CD4-positive, alpha-beta T cell treated with Interleukin-17A for 1 hour (primary cell): ENCODE measurements around the gene ADSS1.

ENCODE experiments used
- DNase-seq: peaks from one replicate; pipeline ENCODE4 v3.0.0-alpha.2; 2020

ADSS1 gene

GRCh38 chr14:104751539-104752422 lies 27.8 kb downstream of the ADSS1 start:
- no peak for DNase-seq

GRCh38 chr14:104752423-104752734 lies 28.4 kb downstream of the ADSS1 start:
- DNase-seq = no peak

GRCh38 chr14:104752735-104753527 lies 28.9 kb downstream of the ADSS1 start, which contains the start of gene SIVA1:
Gene SIVA1, plus strand, starts transcription at chr14:104753147. Its CDS starts 55 bp downstream, at chr14:104753202.
- DNase-seq = peak; percentile 99

- DNase-seq = no peak
Observed at GRCh38 chr14:104753528-104754212, 29.6 kb downstream of the ADSS1 start.

- no peak for DNase-seq
Observed at GRCh38 chr14:104754213-104754851, 30.3 kb downstream of the ADSS1 start.

- DNase-seq = no peak
Observed at GRCh38 chr14:104755621-104756020, 31.6 kb downstream of the ADSS1 start.

- DNase-seq = no peak
Observed at GRCh38 chr14:104756477-104757237, 32.6 kb downstream of the ADSS1 start.

GRCh38 chr14:104757238-104757585 lies 33.2 kb downstream of the ADSS1 start:
- DNase-seq = no peak

GRCh38 chr14:104757681-104758392 lies 33.8 kb downstream of the ADSS1 start:
- DNase-seq = no peak

GRCh38 chr14:104758981-104759969 lies 35.2 kb downstream of the ADSS1 start:
- DNase-seq = no peak

- DNase-seq = no peak
Observed at GRCh38 chr14:104765517-104765916, 41.5 kb downstream of the ADSS1 start.

- no peak for DNase-seq
Observed at GRCh38 chr14:104766256-104766862, 42.3 kb downstream of the ADSS1 start.

GRCh38 chr14:104766863-104767633 lies 43.0 kb downstream of the ADSS1 start:
- DNase-seq = no peak

- no peak for DNase-seq
Observed at GRCh38 chr14:104767634-104767918, 43.5 kb downstream of the ADSS1 start.

- DNase-seq = peak; percentile 91
Observed at GRCh38 chr14:104768437-104769323, 44.7 kb downstream of the ADSS1 start.

GRCh38 chr14:104769324-104770071 lies 45.5 kb downstream of the ADSS1 start:
- no peak for DNase-seq

GRCh38 chr14:104770072-104770579 lies 46.1 kb downstream of the ADSS1 start:
- DNase-seq = no peak
